GM23338 (cell line): ENCODE results near the gene CYP1A2. TPM values are rescaled to one million over a fixed set of nuclear protein-coding genes. Genes with fewer than 3 reads are reported as not detected.
A peak's percentile ranks its signal among the peaks of the same experiment; 100 is the strongest.

Experiments
- ATAC-seq: fragments of 200-7000 bp; cut with Tn5 transposase; 3 replicates; pipeline ENCODE4 v1.9.1; 2020
- DNase-seq: peaks from one replicate; pipeline ENCODE4 v3.0.0-alpha.2; 2015; ENCODE audit warnings: low spot score
- H2AFZ ChIP-seq: fragments of 200-600 bp; sonication (generic); 2 replicates; pipeline ENCODE4 v1.8.0; 2016; ENCODE audit warnings: antibody characterized with exemption, mild to moderate bottlenecking, moderate library complexity
- H3F3A ChIP-seq: fragments of 200-600 bp; sonication (generic); replicated peaks from 2 replicates; pipeline ENCODE4 v1.8.0; 2017; ENCODE audit warnings: antibody characterized with exemption, mixed run types, low read depth
- H3K27ac ChIP-seq: fragments of 200-600 bp; sonication (generic); 2 replicates; pipeline ENCODE4 v1.6.1; 2016; ENCODE audit warnings: low read depth
- H3K27me3 ChIP-seq: fragments of 200-600 bp; sonication (generic); 2 replicates; pipeline ENCODE4 v1.8.0; 2016; ENCODE audit warnings: mild to moderate bottlenecking, mixed run types, moderate library complexity; ENCODE audit not compliant: insufficient read depth
- H3K36me3 ChIP-seq: fragments of 200-600 bp; sonication (generic); 2 replicates; pipeline ENCODE4 v1.8.0; 2016; ENCODE audit warnings: mild to moderate bottlenecking; ENCODE audit not compliant: insufficient read depth
- H3K4me1 ChIP-seq: fragments of 200-600 bp; sonication (generic); 2 replicates; pipeline ENCODE4 v1.8.0; 2016; ENCODE audit warnings: mild to moderate bottlenecking, moderate library complexity; ENCODE audit not compliant: insufficient read depth
- H3K4me2 ChIP-seq: fragments of 200-600 bp; sonication (generic); 2 replicates; pipeline ENCODE4 v1.7.1; 2017; ENCODE audit warnings: mixed run types
- H3K4me3 ChIP-seq: fragments of 200-600 bp; sonication (generic); 2 replicates; pipeline ENCODE4 v1.6.1; 2016; ENCODE audit warnings: mixed run types
- H3K79me2 ChIP-seq: fragments of 200-600 bp; sonication (generic); replicated peaks from 2 replicates; pipeline ENCODE4 v1.8.0; 2017; ENCODE audit warnings: mild to moderate bottlenecking; ENCODE audit not compliant: insufficient read depth
- H3K9me2 ChIP-seq: fragments of 200-600 bp; sonication (generic); 2 replicates; pipeline ENCODE4 v1.8.0; 2017; ENCODE audit not compliant: insufficient read depth
- H4K20me1 ChIP-seq: fragments of 200-600 bp; sonication (generic); replicated peaks from 2 replicates; pipeline ENCODE4 v1.8.0; 2017; ENCODE audit warnings: mild to moderate bottlenecking; ENCODE audit not compliant: insufficient read depth
- H3K27ac Mint-ChIP-seq: 2 replicates; pipeline ENCODE4 v1.8.0; 2020; ENCODE audit warnings: inconsistent platforms, mild to moderate bottlenecking, moderate library complexity, mixed read lengths
- H3K27me3 Mint-ChIP-seq: 3 replicates; pipeline ENCODE4 v1.8.0; 2022; ENCODE audit warnings: low read depth, mild to moderate bottlenecking, moderate library complexity, mixed read lengths, inconsistent platforms; ENCODE audit not compliant: insufficient read depth, poor library complexity
- H3K36me3 Mint-ChIP-seq: 3 replicates; pipeline ENCODE4 v1.8.0; 2021; ENCODE audit warnings: low read depth, mild to moderate bottlenecking, inconsistent platforms, moderate library complexity, mixed read lengths
- H3K4me1 Mint-ChIP-seq: 3 replicates; pipeline ENCODE4 v1.8.0; 2020; ENCODE audit warnings: mild to moderate bottlenecking, inconsistent platforms, mixed read lengths
- H3K4me3 Mint-ChIP-seq: 3 replicates; pipeline ENCODE4 v1.8.0; 2021; ENCODE audit warnings: moderate library complexity, mild to moderate bottlenecking, inconsistent platforms, mixed read lengths
- H3K9me3 Mint-ChIP-seq: 3 replicates; pipeline ENCODE4 v1.8.0; 2020; ENCODE audit warnings: moderate library complexity, mild to moderate bottlenecking, inconsistent platforms, mixed read lengths
- CTCF ChIP-seq, 2 experiments: fragments of 200-600 bp in 1 of 2; sonication (generic) in 1 of 2; conservative IDR thresholded peaks; 2 replicates each; pipeline versions ENCODE4 v1.5.1 to v1.6.1; 2016 to 2017; ENCODE audit warnings: antibody characterized with exemption in 2 of 2, low read depth in 2 of 2, mild to moderate bottlenecking in 2 of 2, moderate library complexity in 1 of 2
- ETS1 ChIP-seq: IDR thresholded peaks from 2 replicates; pipeline ENCODE4 v1.6.1; 2016; ENCODE audit warnings: antibody characterized with exemption
- NANOG ChIP-seq: IDR thresholded peaks from 2 replicates; pipeline ENCODE4 v1.6.1; 2016; ENCODE audit warnings: antibody characterized with exemption, borderline replicate concordance
- REST ChIP-seq: IDR thresholded peaks from one replicate; pipeline ENCODE4 v1.6.1; 2018; ENCODE audit warnings: antibody characterized with exemption; ENCODE audit not compliant: unreplicated experiment
- polyA plus RNA-seq: library from polyadenylated mRNA; unstranded; fragments of >200 nt; fragmentation: Nextera tagmentation; extraction: Ambion mirVana; gene quantifications from 2 replicates; pipeline ENCODE4 v1.2.1, GENCODE V29; 2016
- total RNA-seq: library from RNA; depleted of rRNA; stranded (reverse); fragments of >200 nt; shearing (Covaris generic); gene quantifications from 2 replicates; pipeline ENCODE4 v1.2.3, GENCODE V29; 2014

The CYP1A2 gene
- total and polyA plus RNA-seq, 2 experiments from 2014 or later, result not detected

DNA sequence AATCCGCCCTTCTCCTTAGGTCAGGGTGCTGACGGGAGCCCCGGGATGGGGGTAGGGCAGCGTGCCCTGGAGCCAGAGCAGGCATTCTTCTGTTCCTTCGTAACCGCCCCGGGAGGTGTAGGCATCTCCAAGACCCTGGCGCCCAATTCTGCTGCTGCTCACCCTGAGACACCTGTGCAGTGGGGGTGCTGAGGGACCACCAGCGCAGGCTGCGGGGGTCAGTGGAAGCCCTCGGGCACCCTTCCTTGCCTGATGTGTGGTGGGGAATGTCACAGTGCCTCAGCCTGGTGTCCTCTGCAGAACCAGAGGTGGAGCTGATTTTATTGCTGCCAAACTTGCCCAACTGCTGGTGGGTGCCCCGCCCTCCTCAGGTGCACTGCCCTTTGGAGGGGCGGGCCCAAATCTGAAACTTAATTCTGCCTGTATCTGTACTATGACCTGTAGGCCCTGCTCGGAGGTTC, 40.6 kb downstream of the CYP1A2 start:
- no peak for DNase-seq
- Histone ChIP-seq H3K4me3 (no peak overlapping the region), H3K36me3 (no peaks in the 10 kb centered on the region), H3K9me2 (no peaks in the 10 kb centered on the region), H3K4me1 (peaks cover 25% of the 10 kb centered on the region), H2AFZ (no peak overlapping the region), H3K27me3 (no peaks in the 10 kb centered on the region), H3K4me2 (peak overlapping the region; percentile 69), H4K20me1 (peaks cover 51% of the 10 kb centered on the region), H3F3A (peaks cover 7% of the 10 kb centered on the region), H3K79me2 (peaks cover 16% of the 10 kb centered on the region), H3K27ac (no peak overlapping the region)
- ATAC-seq, result peak; percentile 16
- no peak for TF ChIP-seq ETS1
- no peak for TF ChIP-seq NANOG
- TF ChIP-seq CTCF (conservative IDR thresholded peaks at IDR 0.05; ENCODE audit: low read depth in 2 of 2), result no peak
- peak overlapping the region; percentile 11; the same call in 1 of the 3 replicates for H3K4me3 Mint-ChIP-seq
- peaks cover 19% of the 10 kb centered on the region for H3K27me3 Mint-ChIP-seq
- H3K4me1 Mint-ChIP-seq, result peaks cover 31% of the 10 kb centered on the region
- no peaks in the 10 kb centered on the region for H3K9me3 Mint-ChIP-seq
- no peak overlapping the region for H3K27ac Mint-ChIP-seq
- no peaks in the 10 kb centered on the region for H3K36me3 Mint-ChIP-seq

- Histone ChIP-seq H3K9me2 (no peaks in the 10 kb centered on the region), H3K79me2 (peaks cover 16% of the 10 kb centered on the region), H4K20me1 (peaks cover 51% of the 10 kb centered on the region), H3K36me3 (no peaks in the 10 kb centered on the region), H3K4me3 (no peak overlapping the region), H2AFZ (no peak overlapping the region), H3K27me3 (no peaks in the 10 kb centered on the region), H3K4me1 (peaks cover 25% of the 10 kb centered on the region), H3K27ac (no peak overlapping the region), H3F3A (peaks cover 7% of the 10 kb centered on the region), H3K4me2 (no peak overlapping the region; the same call in 1 of the 2 replicates)
- DNase-seq, result no peak
- peaks cover 19% of the 10 kb centered on the region for H3K27me3 Mint-ChIP-seq
- H3K4me1 Mint-ChIP-seq, result peaks cover 31% of the 10 kb centered on the region
- no peak overlapping the region for H3K27ac Mint-ChIP-seq
- no peak for ATAC-seq
- TF ChIP-seq NANOG, result no peak
- H3K4me3 Mint-ChIP-seq, result peak overlapping the region; percentile 11; the same call in 1 of the 3 replicates
- H3K36me3 Mint-ChIP-seq, result no peaks in the 10 kb centered on the region
- H3K9me3 Mint-ChIP-seq, result no peaks in the 10 kb centered on the region
Observed at GRCh38 chr15:74789741-74790079, 41.1 kb downstream of the CYP1A2 start.

- peaks cover 21% of the 10 kb centered on the region for H3K27me3 Mint-ChIP-seq
- Histone ChIP-seq H3K4me1 (peaks cover 25% of the 10 kb centered on the region), H3K36me3 (no peaks in the 10 kb centered on the region), H3F3A (peaks cover 7% of the 10 kb centered on the region), H3K79me2 (peaks cover 16% of the 10 kb centered on the region), H2AFZ (no peak overlapping the region), H3K27me3 (no peaks in the 10 kb centered on the region), H3K27ac (no peak overlapping the region), H3K4me3 (no peak overlapping the region), H4K20me1 (peaks cover 52% of the 10 kb centered on the region), H3K4me2 (no peak overlapping the region), H3K9me2 (no peaks in the 10 kb centered on the region)
- H3K4me1 Mint-ChIP-seq, result peaks cover 31% of the 10 kb centered on the region
- no peaks in the 10 kb centered on the region for H3K9me3 Mint-ChIP-seq
- H3K36me3 Mint-ChIP-seq, result no peaks in the 10 kb centered on the region
- no peak for ATAC-seq
- DNase-seq, result no peak
- TF ChIP-seq REST, result no peak
- no peak for TF ChIP-seq CTCF (conservative IDR thresholded peaks at IDR 0.05; ENCODE audit: low read depth in 2 of 2)
- H3K4me3 Mint-ChIP-seq, result no peak overlapping the region
- no peak overlapping the region for H3K27ac Mint-ChIP-seq
Observed at GRCh38 chr15:74790080-74790916, 41.7 kb downstream of the CYP1A2 start.
